Upper lobe of left lung (tissue), 4 donors: ENCODE measurements around the gene FUT8.

Experiments used
- EP300 ChIP-seq, 4 donors: sonication (generic); formaldehyde crosslinking; IDR thresholded peaks; one replicate each; pipeline ENCODE4 v1.5.1; 2017; ENCODE audit warnings: antibody characterized with exemption in 4 of 4, control low read depth in 2 of 4
- POLR2A ChIP-seq, 4 donors: fragments of 450-650 bp; IDR thresholded peaks; one replicate each; pipeline ENCODE4 v1.5.1; 2016 to 2017; ENCODE audit warnings: antibody characterized with exemption in 4 of 4, mild to moderate bottlenecking in 2 of 4
- POLR2AphosphoS5 ChIP-seq, 2 donors: sonication (generic); formaldehyde crosslinking; IDR thresholded peaks; one replicate each; pipeline ENCODE4 v1.5.1; 2017; ENCODE audit warnings: antibody characterized with exemption in 2 of 2
- TF ChIP-seq, protein P1 (sequence below), 6 experiments: fragments of 450-650 bp in 4 of 6; fragments of 200-600 bp in 2 of 6; sonication (generic) in 2 of 6; IDR thresholded peaks; one replicate each; pipeline ENCODE4 v1.5.1; 2016 to 2019; ENCODE audit warnings: antibody characterized with exemption in 6 of 6

DNA sequence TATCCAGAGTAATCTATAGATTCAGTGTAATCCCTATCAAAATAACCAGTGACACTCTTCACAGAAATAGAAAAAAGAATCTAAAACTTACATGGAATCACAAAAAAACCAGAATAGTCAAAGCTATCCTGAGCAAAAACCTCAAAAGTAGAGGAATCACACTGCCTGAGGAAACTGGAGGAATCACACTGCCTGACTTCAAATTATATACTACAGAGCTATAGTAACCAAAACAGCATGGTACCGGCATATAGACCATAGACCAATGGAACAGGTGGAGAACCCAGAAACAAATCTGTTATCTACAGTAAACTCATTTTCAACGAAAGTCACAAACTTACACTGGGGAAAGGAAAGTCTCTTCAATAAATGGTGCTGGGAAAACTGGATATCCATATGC, 244.0 kb downstream of the FUT8 start:
- TF ChIP-seq, protein P1, sequence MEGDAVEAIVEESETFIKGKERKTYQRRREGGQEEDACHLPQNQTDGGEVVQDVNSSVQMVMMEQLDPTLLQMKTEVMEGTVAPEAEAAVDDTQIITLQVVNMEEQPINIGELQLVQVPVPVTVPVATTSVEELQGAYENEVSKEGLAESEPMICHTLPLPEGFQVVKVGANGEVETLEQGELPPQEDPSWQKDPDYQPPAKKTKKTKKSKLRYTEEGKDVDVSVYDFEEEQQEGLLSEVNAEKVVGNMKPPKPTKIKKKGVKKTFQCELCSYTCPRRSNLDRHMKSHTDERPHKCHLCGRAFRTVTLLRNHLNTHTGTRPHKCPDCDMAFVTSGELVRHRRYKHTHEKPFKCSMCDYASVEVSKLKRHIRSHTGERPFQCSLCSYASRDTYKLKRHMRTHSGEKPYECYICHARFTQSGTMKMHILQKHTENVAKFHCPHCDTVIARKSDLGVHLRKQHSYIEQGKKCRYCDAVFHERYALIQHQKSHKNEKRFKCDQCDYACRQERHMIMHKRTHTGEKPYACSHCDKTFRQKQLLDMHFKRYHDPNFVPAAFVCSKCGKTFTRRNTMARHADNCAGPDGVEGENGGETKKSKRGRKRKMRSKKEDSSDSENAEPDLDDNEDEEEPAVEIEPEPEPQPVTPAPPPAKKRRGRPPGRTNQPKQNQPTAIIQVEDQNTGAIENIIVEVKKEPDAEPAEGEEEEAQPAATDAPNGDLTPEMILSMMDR (IDR thresholded peaks at IDR 0.05), result no peak
- TF ChIP-seq POLR2AphosphoS5 (IDR thresholded peaks at IDR 0.05) (no peak), POLR2A (IDR thresholded peaks at IDR 0.05) (no peak), EP300 (IDR thresholded peaks at IDR 0.05) (no peak)
